ENCODE measurements around the gene CEACAM3. TPM values are rescaled to one million over a fixed set of nuclear protein-coding genes. Genes with fewer than 3 reads are reported as not detected.
A peak's percentile ranks its signal among the peaks of the same experiment; 100 is the strongest.

Gene CEACAM3
- total RNA-seq, 2 donors from 2014 or later, result not detected

DNA sequence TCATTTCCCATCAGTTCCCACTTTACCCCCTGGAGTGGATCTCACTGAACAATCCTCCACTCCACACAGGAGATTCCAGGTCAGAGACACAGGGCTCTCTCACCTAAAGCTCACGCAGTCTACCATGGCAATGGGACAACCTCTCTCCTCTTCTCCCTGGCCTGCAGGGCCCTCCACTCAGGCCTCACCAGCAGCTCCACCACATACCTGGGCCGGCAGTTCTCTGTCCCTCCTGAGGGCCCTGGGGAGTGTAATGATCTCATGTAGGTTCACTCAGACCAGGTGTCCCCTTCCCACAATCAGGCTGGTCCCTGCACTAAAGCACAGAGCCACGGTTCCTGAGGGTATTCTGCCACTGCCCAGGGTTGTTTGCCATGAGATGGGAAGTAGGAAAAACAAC lies 15.6 kb downstream of the CEACAM3 start:
- DNase-seq (ENCODE audit: low spot score in 2 of 2), result no peak
- no peak for ATAC-seq
- Mint-ChIP-seq H3K36me3 (no peaks in the 10 kb centered on the region), H3K9me3 (no peaks in the 10 kb centered on the region), H3K27ac (no peak overlapping the region)

DNA sequence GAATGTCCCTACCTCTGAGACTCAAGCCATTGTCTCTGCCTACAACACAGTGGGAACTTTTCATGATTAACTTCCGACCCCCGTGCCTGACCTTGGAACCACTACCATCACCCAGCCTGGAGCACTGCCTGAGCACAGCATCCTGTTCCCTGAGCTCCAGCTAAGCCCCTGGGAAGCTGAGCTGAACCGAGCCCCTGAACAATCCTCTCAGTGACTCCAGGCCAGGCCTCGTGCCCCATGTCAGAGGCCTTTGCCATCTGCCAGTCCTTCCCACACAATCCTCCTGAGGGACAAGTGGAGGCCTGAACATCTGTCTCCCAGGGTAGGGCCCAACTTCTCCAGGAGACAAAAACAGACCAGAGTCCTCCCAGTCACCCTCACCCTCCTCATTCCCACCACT lies 17.5 kb downstream of the CEACAM3 start:
- Mint-ChIP-seq H3K27ac (no peak overlapping the region), H3K36me3 (no peaks in the 10 kb centered on the region), H3K9me3 (no peaks in the 10 kb centered on the region)
- DNase-seq (ENCODE audit: low spot score in 2 of 2) (no peak), ATAC-seq (no peak)

DNA sequence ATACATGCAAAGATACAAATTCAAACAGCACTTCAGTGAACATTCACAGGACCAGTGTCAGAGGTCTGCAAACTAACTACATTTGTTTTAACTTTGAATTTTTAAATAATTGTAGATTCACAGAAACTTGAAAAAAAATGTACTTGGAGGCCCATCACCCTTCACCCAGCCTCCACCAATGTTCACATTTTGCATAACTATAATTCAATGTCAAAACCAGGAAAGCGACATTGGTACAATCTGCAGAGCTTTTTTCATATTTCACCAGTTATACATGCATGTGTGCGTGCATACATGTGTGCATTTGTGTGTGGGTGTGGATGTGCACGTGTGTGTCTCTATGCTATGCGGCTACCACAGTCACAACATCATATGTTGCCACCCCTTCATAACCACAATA lies 18.9 kb downstream of the CEACAM3 start:
- no peaks in the 10 kb centered on the region for H3K36me3 Mint-ChIP-seq
- no peak for ATAC-seq
- no peak overlapping the region for H3K27ac Mint-ChIP-seq
- H3K9me3 Mint-ChIP-seq, result no peaks in the 10 kb centered on the region
- DNase-seq (ENCODE audit: low spot score in 2 of 2), result no peak

DNA sequence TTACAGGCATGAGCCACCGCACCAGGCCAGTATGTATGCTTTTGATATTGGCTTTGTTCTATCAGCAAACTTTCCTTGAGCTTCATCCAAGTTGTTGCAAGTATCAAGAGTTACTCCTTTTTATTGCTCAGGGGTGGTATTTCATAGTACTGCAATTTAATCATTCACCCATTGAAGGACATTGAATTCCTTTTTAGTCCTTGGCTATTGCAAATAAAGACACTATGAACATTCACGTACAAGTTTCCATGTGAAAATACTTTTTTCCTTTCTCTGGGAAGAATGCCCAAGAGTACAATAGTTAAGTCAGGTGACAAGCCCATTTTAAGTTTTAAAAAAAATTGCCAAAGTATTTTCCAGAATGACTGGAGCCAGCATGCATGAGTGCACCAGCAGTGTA lies 20.4 kb downstream of the CEACAM3 start:
- ATAC-seq (no peak), DNase-seq (ENCODE audit: low spot score in 2 of 2) (no peak)
- no peaks in the 10 kb centered on the region for H3K36me3 Mint-ChIP-seq
- H3K9me3 Mint-ChIP-seq, result no peaks in the 10 kb centered on the region
- no peak overlapping the region for H3K27ac Mint-ChIP-seq

GRCh38 chr19:41821003-41821735 lies 24.8 kb downstream of the CEACAM3 start:
- no peaks in the 10 kb centered on the region for H3K9me3 Mint-ChIP-seq
- ATAC-seq, result peak; percentile 83 to 97
- H3K36me3 Mint-ChIP-seq, result no peaks in the 10 kb centered on the region
- no peak overlapping the region for H3K27ac Mint-ChIP-seq
- peak in 1 of 2 donors; percentile 69 for DNase-seq (ENCODE audit: low spot score in 2 of 2)

GRCh38 chr19:41837981-41838708 lies 41.8 kb downstream of the CEACAM3 start:
- no peak for ATAC-seq
- Mint-ChIP-seq H3K9me3 (no peaks in the 10 kb centered on the region), H3K27ac (peak overlapping the region in 1 of 2 donors; percentile 38), H3K36me3 (no peaks in the 10 kb centered on the region)
- no peak for DNase-seq (ENCODE audit: low spot score in 2 of 2)

DNA sequence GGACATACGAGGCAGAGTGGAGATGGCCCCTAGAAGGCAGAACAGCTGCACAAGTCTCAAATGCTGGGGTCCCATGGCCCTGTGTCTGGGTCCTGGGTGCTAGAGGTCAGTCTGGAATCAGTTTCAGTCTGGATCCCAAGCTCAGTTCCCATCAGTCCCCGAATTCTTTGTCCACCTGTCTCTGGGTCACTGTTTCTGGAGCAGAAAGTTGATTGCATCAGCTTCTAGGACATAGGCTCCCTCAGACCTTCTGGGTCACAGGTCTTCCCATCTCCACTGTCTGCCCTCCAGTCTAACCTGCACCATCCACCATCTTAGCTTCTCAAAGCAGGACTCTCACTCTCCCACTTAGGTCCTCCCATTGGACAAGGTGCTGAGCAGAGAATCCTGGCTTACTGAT lies 42.8 kb downstream of the CEACAM3 start:
- peaks cover 0 to 8% of the 10 kb centered on the region in 2 donors for H3K9me3 Mint-ChIP-seq
- H3K27ac Mint-ChIP-seq, result no peak overlapping the region
- DNase-seq (ENCODE audit: low spot score in 2 of 2) (no peak), ATAC-seq (no peak)
- H3K36me3 Mint-ChIP-seq, result no peaks in the 10 kb centered on the region

DNA sequence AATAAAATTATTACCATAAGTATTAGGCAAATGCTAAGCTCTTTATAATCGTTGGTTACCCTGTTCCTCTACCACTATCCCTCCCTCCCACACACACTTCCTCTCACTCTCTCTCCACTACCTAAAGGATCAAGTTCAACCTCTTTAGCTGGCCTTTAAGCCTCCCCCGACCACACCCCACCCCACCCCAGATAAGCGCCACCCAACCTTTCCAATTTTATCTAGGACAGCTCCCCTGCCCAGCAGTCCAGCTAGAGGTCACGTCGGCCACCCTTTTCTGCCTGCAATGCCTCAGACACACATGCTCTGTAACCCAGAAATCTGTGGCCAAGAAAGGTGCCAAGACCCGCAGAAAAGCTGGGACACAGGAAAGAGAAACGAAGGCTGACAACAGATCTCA lies 47.0 kb downstream of the CEACAM3 start:
- Mint-ChIP-seq H3K9me3 (peaks cover 0 to 9% of the 10 kb centered on the region in 2 donors), H3K36me3 (no peaks in the 10 kb centered on the region), H3K27ac (no peak overlapping the region)
- ATAC-seq (no peak), DNase-seq (ENCODE audit: low spot score in 2 of 2) (no peak)

- DNase-seq (ENCODE audit: low spot score in 2 of 2) (no peak), ATAC-seq (peak in 1 of 2 donors; percentile 47)
Measured at GRCh38 chr19:41844601-41845000, 48.2 kb downstream of the CEACAM3 start, which contains the start of gene LYPD4. LYPD4 (minus strand) TSS chr19:41844683; CDS start chr19:41839285, 5,398 bp downstream.

GRCh38 chr19:41845001-41845050 lies 48.4 kb downstream of the CEACAM3 start, which contains the start of gene DMRTC2:
DMRTC2 (plus strand) TSS chr19:41845042; CDS start chr19:41847429, 2,387 bp downstream.
- Mint-ChIP-seq H3K9me3 (peaks cover 0 to 9% of the 10 kb centered on the region in 2 donors), H3K27ac (no peak within 1 kb of the TSS), H3K36me3 (no peaks in the 10 kb centered on the region)
- ATAC-seq, result no peak
- no peak for DNase-seq (ENCODE audit: low spot score in 2 of 2)

More at GRCh38 chr19:41844601-41845000, 48.2 kb downstream of the CEACAM3 start, which contains the start of gene LYPD4:
- peaks cover 0 to 9% of the 10 kb centered on the region in 2 donors for H3K9me3 Mint-ChIP-seq
- H3K27ac Mint-ChIP-seq, result no peak within 1 kb of the TSS
- H3K36me3 Mint-ChIP-seq, result no peaks in the 10 kb centered on the region

- no peaks in the 10 kb centered on the region for H3K36me3 Mint-ChIP-seq
- no peak for DNase-seq (ENCODE audit: low spot score in 2 of 2)
- ATAC-seq, result no peak
- H3K9me3 Mint-ChIP-seq, result peaks cover 0 to 9% of the 10 kb centered on the region in 2 donors
- no peak overlapping the region for H3K27ac Mint-ChIP-seq
Measured at GRCh38 chr19:41845051-41845590, 48.7 kb downstream of the CEACAM3 start.

- no peak overlapping the region for H3K27ac Mint-ChIP-seq
- ATAC-seq (no peak), DNase-seq (ENCODE audit: low spot score in 2 of 2) (no peak)
- peaks cover 0 to 9% of the 10 kb centered on the region in 2 donors for H3K9me3 Mint-ChIP-seq
- no peaks in the 10 kb centered on the region for H3K36me3 Mint-ChIP-seq
Measured at GRCh38 chr19:41847351-41848105, 51.1 kb downstream of the CEACAM3 start.

- Mint-ChIP-seq H3K9me3 (peaks cover 0 to 7% of the 10 kb centered on the region in 2 donors), H3K27ac (no peak overlapping the region), H3K36me3 (no peaks in the 10 kb centered on the region)
- DNase-seq (ENCODE audit: low spot score in 2 of 2), result no peak
- ATAC-seq, result no peak
Measured at GRCh38 chr19:41848666-41849065, 52.3 kb downstream of the CEACAM3 start.

- ATAC-seq, result peak in 1 of 2 donors; percentile 29
- peaks cover 0 to 3% of the 10 kb centered on the region in 2 donors for H3K9me3 Mint-ChIP-seq
- no peak for DNase-seq (ENCODE audit: low spot score in 2 of 2)
- H3K27ac Mint-ChIP-seq, result no peak overlapping the region
- H3K36me3 Mint-ChIP-seq, result no peaks in the 10 kb centered on the region
Measured at GRCh38 chr19:41849067-41849466, 52.7 kb downstream of the CEACAM3 start.

DNA sequence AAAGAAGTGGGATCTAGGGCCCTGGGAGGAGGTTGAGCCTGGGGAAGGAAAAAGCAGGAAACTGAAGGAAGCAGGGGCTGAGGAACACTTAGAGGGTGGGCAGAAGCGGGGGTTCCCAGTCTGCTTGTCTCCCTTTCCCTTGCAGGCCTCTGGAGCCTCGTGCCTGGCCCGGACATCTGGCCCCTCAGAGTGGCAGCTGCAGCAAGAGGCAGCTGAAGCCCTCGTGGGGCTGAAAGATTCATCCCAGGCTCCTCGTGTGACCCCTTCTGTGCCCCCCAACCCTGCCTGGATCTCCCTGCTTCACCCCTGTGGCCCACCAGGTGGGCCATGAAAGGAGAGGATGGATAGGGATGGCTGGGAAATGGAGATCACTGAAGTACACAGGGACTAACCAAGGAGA lies 54.0 kb downstream of the CEACAM3 start:
- no peak for DNase-seq (ENCODE audit: low spot score in 2 of 2)
- ATAC-seq, result no peak
- H3K27ac Mint-ChIP-seq, result no peak overlapping the region
- no peaks in the 10 kb centered on the region for H3K9me3 Mint-ChIP-seq
- no peaks in the 10 kb centered on the region for H3K36me3 Mint-ChIP-seq

GRCh38 chr19:41851456-41851855 lies 55.1 kb downstream of the CEACAM3 start:
- H3K27ac Mint-ChIP-seq, result no peak overlapping the region
- ATAC-seq (no peak), DNase-seq (ENCODE audit: low spot score in 2 of 2) (no peak)
- no peaks in the 10 kb centered on the region for H3K9me3 Mint-ChIP-seq
- no peaks in the 10 kb centered on the region for H3K36me3 Mint-ChIP-seq

- DNase-seq (ENCODE audit: low spot score in 2 of 2) (no peak), ATAC-seq (no peak)
- no peaks in the 10 kb centered on the region for H3K36me3 Mint-ChIP-seq
- H3K27ac Mint-ChIP-seq, result no peak overlapping the region
- no peaks in the 10 kb centered on the region for H3K9me3 Mint-ChIP-seq
Measured at GRCh38 chr19:41853344-41853743, 57.0 kb downstream of the CEACAM3 start.
